Tibial artery (tissue), 4 donors: Measurements from ENCODE around the gene ATPAF1.
A peak's percentile ranks its signal among the peaks of the same experiment; 100 is the strongest.

Source experiments
- DNase-seq, 2 donors: peaks; one replicate each; pipeline ENCODE4 v3.0.0-alpha.2; 2019
- H3K27ac ChIP-seq, 2 donors: fragments of 200-600 bp; sonication (generic) in 1 of 2; 1 replicate in 1 of 2; 2 replicates in 1 of 2; pipeline ENCODE4 v1.5.1; 2018 to 2019; ENCODE audit warnings: mild to moderate bottlenecking in 1 of 2
- H3K27me3 ChIP-seq, 2 donors: fragments of 200-600 bp; sonication (generic) in 1 of 2; one replicate each; pipeline versions ENCODE4 v1.5.1 to v1.6.0; 2016 to 2019
- H3K36me3 ChIP-seq, 3 donors: fragments of 200-600 bp; sonication (generic) in 2 of 3; one replicate each; pipeline ENCODE4 v1.5.1; 2016 to 2019; ENCODE audit warnings: mild to moderate bottlenecking in 2 of 3
- H3K4me1 ChIP-seq, 4 donors: fragments of 200-600 bp; sonication (generic) in 2 of 4; 1 replicate in 3 of 4; 2 replicates in 1 of 4; pipeline ENCODE4 v1.5.1; 2016 to 2019
- H3K4me3 ChIP-seq, 2 donors: fragments of 200-600 bp; sonication (generic) in 1 of 2; 1 replicate in 1 of 2; 2 replicates in 1 of 2; pipeline ENCODE4 v1.5.1; 2018 to 2019; ENCODE audit warnings: mild to moderate bottlenecking in 2 of 2
- H3K9me3 ChIP-seq, 3 donors: fragments of 200-600 bp; sonication (generic) in 1 of 3; one replicate each; pipeline ENCODE4 v1.5.1; 2016 to 2019
- intact Hi-C: fragments of 100-400 bp; cut with DNase I; formaldehyde crosslinking; loops from one replicate; pipeline ENCODE4 v1.15.0; 2023; ENCODE audit warnings: low total_unique reads
- TF ChIP-seq, protein P1 (sequence below), 2 experiments: fragments of 200-600 bp in 1 of 2; fragments of 450-650 bp in 1 of 2; IDR thresholded peaks; one replicate each; pipeline ENCODE4 v1.5.1; 2017 to 2019; ENCODE audit warnings: antibody characterized with exemption in 2 of 2, mild to moderate bottlenecking in 1 of 2, moderate library complexity in 1 of 2

Gene ATPAF1

DNA sequence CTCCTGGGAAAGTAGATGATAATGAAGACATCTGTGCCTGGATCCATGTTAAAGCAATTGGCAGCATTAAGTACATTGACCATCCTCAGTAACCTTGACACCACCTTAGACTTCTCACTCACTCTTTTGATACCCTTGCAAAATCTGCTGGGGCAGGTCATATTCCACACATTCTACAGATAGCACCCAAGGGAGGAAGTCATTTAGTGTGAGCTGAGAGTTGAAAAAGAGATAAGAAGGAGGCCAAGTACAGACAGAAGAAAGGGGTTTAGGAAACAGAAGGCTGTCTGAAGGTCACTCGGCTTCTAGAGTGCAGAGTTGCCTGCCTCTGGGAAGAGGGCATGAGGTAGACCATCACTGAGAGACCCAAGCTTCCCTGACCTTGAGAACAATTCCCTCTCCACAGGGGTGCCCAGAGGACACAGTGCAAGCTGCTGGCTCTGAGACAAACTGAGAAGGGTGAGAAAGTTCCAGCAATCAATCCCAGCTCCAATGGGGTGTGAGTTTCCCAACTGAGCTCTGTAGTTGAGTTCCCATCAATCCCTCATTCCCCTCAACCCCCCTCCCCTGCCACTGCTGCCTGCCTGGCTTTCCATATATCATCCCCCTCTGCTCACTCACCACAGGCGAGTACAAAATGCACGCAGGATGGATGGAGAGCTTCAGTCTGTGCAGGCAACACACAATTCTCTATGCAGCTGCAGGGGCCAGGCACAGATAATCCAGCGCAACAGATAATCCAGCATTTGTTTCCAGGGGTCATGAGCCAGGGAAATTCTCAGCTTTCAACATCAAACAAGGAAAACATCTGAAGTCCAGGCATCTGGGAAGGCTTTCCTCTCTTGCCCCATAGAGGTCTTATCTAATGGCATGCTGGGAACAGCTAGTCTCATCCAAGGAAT lies 44.2 kb downstream of the ATPAF1 start:
- no peaks in the 10 kb centered on the region for H3K9me3 ChIP-seq
- H3K4me1 ChIP-seq: no peaks in the 10 kb centered on the region
- H3K27me3 ChIP-seq: no peaks in the 10 kb centered on the region
- H3K4me3 ChIP-seq: no peak overlapping the region
- no peak for DNase-seq
- no peak overlapping the region for H3K27ac ChIP-seq
- intact Hi-C loops: loop anchor here (5.0 kb wide), 1 partner anchor 103 kb away; no protein-coding TSS in a partner anchor
- H3K36me3 ChIP-seq: peaks cover 0 to 7% (median 0%) of the 10 kb centered on the region in 3 donors
- TF ChIP-seq, protein P1, sequence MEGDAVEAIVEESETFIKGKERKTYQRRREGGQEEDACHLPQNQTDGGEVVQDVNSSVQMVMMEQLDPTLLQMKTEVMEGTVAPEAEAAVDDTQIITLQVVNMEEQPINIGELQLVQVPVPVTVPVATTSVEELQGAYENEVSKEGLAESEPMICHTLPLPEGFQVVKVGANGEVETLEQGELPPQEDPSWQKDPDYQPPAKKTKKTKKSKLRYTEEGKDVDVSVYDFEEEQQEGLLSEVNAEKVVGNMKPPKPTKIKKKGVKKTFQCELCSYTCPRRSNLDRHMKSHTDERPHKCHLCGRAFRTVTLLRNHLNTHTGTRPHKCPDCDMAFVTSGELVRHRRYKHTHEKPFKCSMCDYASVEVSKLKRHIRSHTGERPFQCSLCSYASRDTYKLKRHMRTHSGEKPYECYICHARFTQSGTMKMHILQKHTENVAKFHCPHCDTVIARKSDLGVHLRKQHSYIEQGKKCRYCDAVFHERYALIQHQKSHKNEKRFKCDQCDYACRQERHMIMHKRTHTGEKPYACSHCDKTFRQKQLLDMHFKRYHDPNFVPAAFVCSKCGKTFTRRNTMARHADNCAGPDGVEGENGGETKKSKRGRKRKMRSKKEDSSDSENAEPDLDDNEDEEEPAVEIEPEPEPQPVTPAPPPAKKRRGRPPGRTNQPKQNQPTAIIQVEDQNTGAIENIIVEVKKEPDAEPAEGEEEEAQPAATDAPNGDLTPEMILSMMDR (IDR thresholded peaks at IDR 0.05): no peak

GRCh38 chr1:46622344-46622743 lies 45.8 kb downstream of the ATPAF1 start:
- intact Hi-C loops: loop anchor here (5.0 kb wide), 1 partner anchor 105 kb away; no protein-coding TSS in a partner anchor

DNA sequence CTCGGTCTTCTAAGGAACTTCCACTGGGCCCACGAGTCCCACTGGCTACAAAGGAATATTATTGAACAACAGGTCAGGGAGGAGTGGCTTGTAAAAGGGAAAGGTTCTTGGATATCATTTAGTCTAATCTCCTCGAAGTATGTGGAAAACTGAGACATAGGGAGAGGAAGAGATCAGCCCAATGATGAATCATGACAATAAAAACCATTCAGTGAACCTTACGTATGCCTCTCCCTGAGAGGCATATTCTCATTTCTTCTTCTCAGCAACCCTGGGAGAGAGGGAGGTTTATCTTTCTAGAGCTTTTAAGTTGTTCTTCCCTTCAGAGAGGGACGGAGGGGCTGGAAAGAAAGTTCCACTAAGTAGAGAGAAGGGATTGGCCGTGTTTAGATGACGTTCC lies 46.2 kb downstream of the ATPAF1 start:
- Histone ChIP-seq H3K27ac (no peak overlapping the region), H3K4me1 (peaks cover 0 to 7% (median 3%) of the 10 kb centered on the region in 4 donors), H3K9me3 (no peaks in the 10 kb centered on the region), H3K36me3 (no peaks in the 10 kb centered on the region), H3K27me3 (no peaks in the 10 kb centered on the region), H3K4me3 (no peak overlapping the region)
- intact Hi-C loops: loop anchor here (5.0 kb wide), 1 partner anchor 105 kb away; no protein-coding TSS in a partner anchor
- TF ChIP-seq, protein P1 (IDR thresholded peaks at IDR 0.05): no peak
- DNase-seq: no peak

More at GRCh38 chr1:46622344-46622743, 45.8 kb downstream of the ATPAF1 start:
- Histone ChIP-seq H3K9me3 (no peaks in the 10 kb centered on the region), H3K4me3 (no peak overlapping the region), H3K27ac (no peak overlapping the region), H3K27me3 (no peaks in the 10 kb centered on the region), H3K36me3 (no peaks in the 10 kb centered on the region), H3K4me1 (peaks cover 0 to 4% (median 1%) of the 10 kb centered on the region in 4 donors)
- peak in 1 of 2 donors; percentile 50 for DNase-seq
- TF ChIP-seq, protein P1 (IDR thresholded peaks at IDR 0.05): peak in 1 of 2 experiments; percentile 31

DNA sequence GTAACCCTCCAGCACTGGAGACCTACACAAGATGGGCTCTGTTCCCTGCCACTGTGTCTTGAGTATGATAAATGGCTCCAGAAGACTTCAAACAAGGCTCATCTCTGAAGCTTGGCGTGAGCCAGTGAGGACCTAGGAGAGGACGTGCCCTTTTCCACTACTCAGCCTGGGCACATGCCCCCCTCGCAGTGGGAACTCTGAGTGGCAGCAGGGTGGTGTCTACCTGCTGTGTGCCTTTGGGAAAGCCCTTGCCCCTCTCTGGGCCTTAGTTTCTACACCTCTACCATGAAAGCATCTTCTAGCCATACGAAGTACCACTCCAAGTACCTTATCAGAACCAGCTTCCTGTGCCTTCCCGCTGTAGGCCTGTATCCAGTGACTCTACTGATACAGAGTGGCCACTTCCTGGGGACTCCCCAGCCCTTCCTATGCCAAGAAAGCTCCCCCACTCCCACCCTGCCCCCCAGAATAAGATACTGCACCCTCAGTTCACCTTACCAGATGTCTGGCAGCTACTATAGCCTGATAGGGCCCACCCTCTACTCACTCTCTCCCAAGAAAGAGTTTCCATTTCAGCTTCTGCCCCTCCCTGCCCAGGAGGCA lies 48.4 kb downstream of the ATPAF1 start:
- TF ChIP-seq, protein P1 (IDR thresholded peaks at IDR 0.05): no peak
- Histone ChIP-seq H3K9me3 (no peaks in the 10 kb centered on the region), H3K4me3 (no peak overlapping the region), H3K27me3 (no peaks in the 10 kb centered on the region), H3K4me1 (peaks cover 4 to 21% (median 15%) of the 10 kb centered on the region in 4 donors), H3K36me3 (no peaks in the 10 kb centered on the region), H3K27ac (no peak overlapping the region)
- intact Hi-C loops: loop anchor here (5.0 kb wide), 2 partner anchors 48 to 108 kb away; partner anchors contain the start of gene ATPAF1
- no peak for DNase-seq

- DNase-seq: no peak
- TF ChIP-seq, protein P1 (IDR thresholded peaks at IDR 0.05): no peak
- Histone ChIP-seq H3K27me3 (no peaks in the 10 kb centered on the region), H3K4me3 (no peak overlapping the region), H3K36me3 (no peaks in the 10 kb centered on the region), H3K27ac (no peak overlapping the region), H3K9me3 (no peaks in the 10 kb centered on the region), H3K4me1 (peaks cover 13 to 30% (median 24%) of the 10 kb centered on the region in 4 donors)
- intact Hi-C loops: loop anchor here (5.0 kb wide), 1 partner anchor 48 kb away; the partner anchor contains the start of gene ATPAF1
These were observed 49.3 kb downstream of the ATPAF1 start for GRCh38 chr1:46618754-46619415.
